HG02759 (cell line): ENCODE measurements around the gene CCDC102A.

Experiments
- ATAC-seq: cut with Tn5 transposase; IDR thresholded peaks from one replicate; pipeline ENCODE4 v1.9.1; 2021; ENCODE audit warnings: mild to moderate bottlenecking, moderate library complexity; ENCODE audit not compliant: unreplicated experiment

CCDC102A gene

DNA sequence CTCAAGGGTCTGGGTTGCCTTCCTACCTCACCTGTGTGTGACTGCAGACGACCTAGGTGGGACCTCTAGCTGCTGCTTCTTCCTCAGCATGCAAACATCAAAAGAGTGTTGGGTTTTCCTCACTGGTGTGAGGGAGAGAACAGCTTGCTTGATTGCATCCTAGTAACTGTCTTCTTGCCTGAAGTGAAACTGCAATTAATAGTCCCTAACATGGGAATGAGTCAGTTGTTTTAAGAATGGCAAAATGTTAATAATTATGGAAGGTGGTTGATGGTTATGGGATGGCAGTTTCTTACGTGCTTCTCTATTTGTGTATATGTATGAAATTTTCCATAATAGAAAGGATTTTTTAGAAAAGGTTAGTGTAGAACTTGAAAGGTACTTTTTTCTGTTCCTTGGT is 68.0 kb downstream of the CCDC102A start:
- no peak for ATAC-seq

DNA sequence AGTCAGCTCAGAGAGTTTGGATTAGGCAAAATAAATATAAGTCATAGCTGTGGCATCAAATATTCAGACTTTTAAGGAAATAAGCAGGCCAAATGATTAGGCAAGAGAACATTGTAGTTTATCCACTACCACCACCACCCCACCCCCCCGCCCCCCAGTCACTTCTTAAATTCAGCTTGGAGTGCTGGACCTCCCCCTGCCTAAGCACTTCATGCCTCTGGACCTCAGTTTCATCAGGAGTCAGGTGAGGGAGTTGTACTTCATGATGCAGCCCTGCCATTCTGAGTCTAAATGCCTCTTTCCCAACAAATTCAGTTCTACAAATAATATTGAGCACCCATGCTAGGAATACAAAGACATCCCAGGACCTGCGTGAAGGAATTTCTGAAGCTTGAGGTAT is 71.8 kb downstream of the CCDC102A start:
- no peak for ATAC-seq

DNA sequence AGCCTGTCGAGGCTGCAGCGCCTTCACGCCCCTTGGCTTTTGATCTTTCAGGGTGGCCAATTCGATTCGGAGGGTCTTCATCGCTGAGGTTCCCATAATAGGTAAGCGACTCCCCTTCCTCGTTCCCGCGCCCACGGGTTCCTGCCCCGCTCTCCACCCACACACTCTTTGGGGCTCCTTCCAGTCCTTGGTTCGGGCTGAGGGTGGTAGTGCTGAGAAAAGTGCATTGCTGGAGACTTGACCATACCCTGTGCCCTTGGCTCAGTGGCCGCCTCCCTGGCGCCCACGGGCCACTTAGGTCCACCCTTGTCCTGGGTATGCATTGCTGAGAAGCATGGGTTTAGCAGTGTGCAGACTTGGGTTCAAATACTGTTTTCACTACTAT is 73.4 kb downstream of the CCDC102A start:
- peak; percentile 23 for ATAC-seq

DNA sequence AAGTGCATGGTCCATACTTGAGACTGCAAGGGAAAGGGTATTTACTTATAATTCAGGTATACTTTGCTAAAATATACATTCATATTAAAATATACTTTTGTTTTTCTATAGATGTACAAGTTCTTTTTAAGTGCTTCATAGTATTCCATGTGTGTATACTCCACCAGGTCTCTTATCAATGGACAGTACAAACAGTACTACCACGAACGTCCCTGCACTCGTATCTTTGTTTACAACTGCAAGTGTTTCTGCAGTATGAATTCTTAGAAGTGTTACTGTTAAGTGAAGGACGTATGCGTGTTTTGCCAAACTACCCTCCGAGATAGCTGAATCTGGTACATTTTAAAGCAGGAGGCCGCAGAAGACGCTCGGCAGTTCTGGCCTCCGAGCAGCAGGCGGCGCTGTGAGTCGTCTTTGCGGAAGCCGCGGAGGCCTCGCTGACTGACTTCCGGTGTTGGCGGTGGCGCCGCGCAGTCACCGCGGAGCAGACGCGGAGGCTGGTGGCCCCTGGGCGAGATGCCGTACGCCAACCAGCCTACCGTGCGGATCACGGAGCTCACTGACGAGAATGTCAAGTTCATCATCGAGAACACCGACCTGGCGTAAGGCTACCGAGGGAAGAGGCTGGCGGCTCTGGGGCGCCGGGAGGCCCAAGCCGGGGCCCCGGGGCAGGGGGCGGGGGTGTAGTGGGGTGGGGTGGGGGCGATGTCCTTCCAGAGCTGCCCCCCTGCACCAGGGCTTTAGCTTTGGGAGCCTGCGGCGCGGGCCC is 74.0 kb downstream of the CCDC102A start, which contains the start of gene POLR2C:
Gene POLR2C (plus strand): TSS at position 471 of the 769 bp plus-strand sequence. CDS start 46 bp downstream, at position 517.
- peak; percentile 91 for ATAC-seq
